Left renal cortex interstitium (tissue), 4 donors: Measurements from ENCODE around the gene SBSN. TPM values are rescaled to one million over a fixed set of nuclear protein-coding genes. Genes with fewer than 3 reads are reported as not detected.

Source experiments
- DNase-seq, 4 donors: peaks; one replicate each; pipeline ENCODE4 v3.0.0-alpha.2; 2013; ENCODE audit warnings: low read depth in 4 of 4, low spot score in 2 of 4, missing footprints in 1 of 4
- polyA plus RNA-seq, 4 donors: library from polyadenylated mRNA; unstranded; fragments of 120-200 nt; gene quantifications; one replicate each; pipeline ENCODE4 v1.2.1, GENCODE V29; 2013; ENCODE audit not compliant: insufficient read length in 4 of 4

SBSN gene
- polyA plus RNA-seq = under 1 TPM in 3 of 4 donors, not detected in 1; 0.10 to 0.24 (median 0.21) TPM

GRCh38 chr19:35528218-35529038 lies at the start of gene SBSN:
Gene SBSN, minus strand, starts transcription at chr19:35528311. Its CDS starts 30 bp downstream, at chr19:35528281.
- no peak for DNase-seq

GRCh38 chr19:35571406-35571965 lies 43.4 kb upstream of the SBSN start:
- no peak for DNase-seq

GRCh38 chr19:35569281-35569781 lies 41.2 kb upstream of the SBSN start:
- no peak for DNase-seq

GRCh38 chr19:35566738-35567137 lies 38.6 kb upstream of the SBSN start:
- no peak for DNase-seq

GRCh38 chr19:35565016-35565856 lies 37.1 kb upstream of the SBSN start:
- no peak for DNase-seq

GRCh38 chr19:35563207-35563829 lies 35.2 kb upstream of the SBSN start, which contains the start of gene ATP4A:
Gene ATP4A, minus strand, starts transcription at chr19:35563658. Its CDS starts 29 bp downstream, at chr19:35563629.
- DNase-seq = no peak

GRCh38 chr19:35562776-35563175 lies 34.7 kb upstream of the SBSN start:
- no peak for DNase-seq

GRCh38 chr19:35562336-35562735 lies 34.2 kb upstream of the SBSN start:
- DNase-seq = no peak

- no peak for DNase-seq
Measured at GRCh38 chr19:35561436-35561835, 33.3 kb upstream of the SBSN start.

- no peak for DNase-seq
Measured at GRCh38 chr19:35560677-35561076, 32.6 kb upstream of the SBSN start.

GRCh38 chr19:35560271-35560670 lies 32.2 kb upstream of the SBSN start:
- DNase-seq = no peak

- DNase-seq = no peak
Measured at GRCh38 chr19:35559781-35560180, 31.7 kb upstream of the SBSN start.

GRCh38 chr19:35559281-35559659 lies 31.2 kb upstream of the SBSN start:
- DNase-seq = no peak

- DNase-seq = no peak
Measured at GRCh38 chr19:35558400-35559280, 30.5 kb upstream of the SBSN start.

GRCh38 chr19:35557539-35558399 lies 29.7 kb upstream of the SBSN start:
- peak; percentile 32 to 53 (median 43) for DNase-seq

GRCh38 chr19:35556846-35557538 lies 28.9 kb upstream of the SBSN start:
- no peak for DNase-seq

GRCh38 chr19:35556025-35556590 lies 28.0 kb upstream of the SBSN start:
- DNase-seq = no peak
